Measurements from ENCODE around the gene CDC42EP1. TPM values are rescaled to one million over a fixed set of nuclear protein-coding genes. Genes with fewer than 3 reads are reported as not detected.

The CDC42EP1 gene
- total and polyA plus RNA-seq, 7 donors, result 14.6 to 64.1 (median 24.6) TPM

- peak in 1 of 4 donors; percentile 45 for TF ChIP-seq EP300 (IDR thresholded peaks at IDR 0.05)
- peak in 3 of 4 donors; percentile 15 to 75 (median 46) for TF ChIP-seq POLR2AphosphoS5 (IDR thresholded peaks at IDR 0.05)
- no peak for TF ChIP-seq CTCF (IDR thresholded peaks at IDR 0.05)
- Histone ChIP-seq H3K9me3 (no peaks in the 10 kb centered on the region), H3K4me1 (peaks cover 0 to 82% (median 74%) of the 10 kb centered on the region in 4 donors), H3K27ac (peak overlapping the region; percentile 94 to 99 (median 96)), H3K4me3 (peak overlapping the region in 1 of 4 donors; percentile 7), H3K27me3 (peaks cover 0 to 6% (median 0%) of the 10 kb centered on the region in 3 donors), H3K36me3 (peaks cover 0 to 20% (median 10%) of the 10 kb centered on the region in 4 donors)
- intact Hi-C loops (cut with DNase I), result no loop called here
- 19 to 57% methylated on average over 14 of the region's 14 CpGs for WGBS, 2 donors
- peak; percentile 94 for DNase-seq
These were observed 3.1 kb downstream of the CDC42EP1 start for GRCh38 chr22:37563153-37564081.

GRCh38 chr22:37564111-37564711, 3.9 kb downstream of the CDC42EP1 start:
- intact Hi-C loops (cut with DNase I), result no loop called here

GRCh38 chr22:37565830-37566229, 5.5 kb downstream of the CDC42EP1 start:
- intact Hi-C loops (cut with DNase I), result no loop called here
- peaks cover 0 to 20% (median 10%) of the 10 kb centered on the region in 4 donors for H3K36me3 ChIP-seq
- H3K27me3 ChIP-seq, result peaks cover 0 to 6% (median 0%) of the 10 kb centered on the region in 3 donors
- DNase-seq, result no peak
- H3K27ac ChIP-seq, result peak overlapping the region; percentile 46 to 99 (median 76)
- no peak for TF ChIP-seq EP300 (IDR thresholded peaks at IDR 0.05)
- no peak for TF ChIP-seq POLR2A (IDR thresholded peaks at IDR 0.05)
- TF ChIP-seq CTCF (IDR thresholded peaks at IDR 0.05), result no peak
- TF ChIP-seq POLR2AphosphoS5 (IDR thresholded peaks at IDR 0.05), result no peak
- H3K4me3 ChIP-seq, result no peak overlapping the region
- no peaks in the 10 kb centered on the region for H3K9me3 ChIP-seq
- 53 to 61% methylated on average over 17 of the region's 17 CpGs for WGBS, 2 donors
- peaks cover 0 to 83% (median 72%) of the 10 kb centered on the region in 4 donors for H3K4me1 ChIP-seq

More at GRCh38 chr22:37564111-37564711, 3.9 kb downstream of the CDC42EP1 start:
- Histone ChIP-seq H3K4me1 (peaks cover 0 to 90% (median 76%) of the 10 kb centered on the region in 4 donors), H3K27ac (peak overlapping the region; percentile 94 to 99 (median 96)), H3K36me3 (peaks cover 0 to 20% (median 10%) of the 10 kb centered on the region in 4 donors), H3K4me3 (no peak overlapping the region), H3K9me3 (no peaks in the 10 kb centered on the region), H3K27me3 (peaks cover 0 to 6% (median 0%) of the 10 kb centered on the region in 3 donors)
- no peak for DNase-seq
- 56 to 70% methylated on average over 7 of the region's 7 CpGs for WGBS, 2 donors
- TF ChIP-seq POLR2AphosphoS5 (IDR thresholded peaks at IDR 0.05), result peak in 1 of 4 donors; percentile 13
- TF ChIP-seq CTCF (IDR thresholded peaks at IDR 0.05), result no peak
- no peak for TF ChIP-seq POLR2A (IDR thresholded peaks at IDR 0.05)

- TF ChIP-seq POLR2AphosphoS5 (IDR thresholded peaks at IDR 0.05) (no peak), CTCF (IDR thresholded peaks at IDR 0.05) (no peak), POLR2A (IDR thresholded peaks at IDR 0.05) (no peak)
- H3K4me1 ChIP-seq, result peaks cover 0 to 77% (median 66%) of the 10 kb centered on the region in 4 donors
These were observed 6.1 kb downstream of the CDC42EP1 start for GRCh38 chr22:37566329-37566837.

More at GRCh38 chr22:37566329-37566837, 6.1 kb downstream of the CDC42EP1 start:
- peaks cover 0 to 2% (median 0%) of the 10 kb centered on the region in 3 donors for H3K27me3 ChIP-seq
- H3K9me3 ChIP-seq, result no peaks in the 10 kb centered on the region
- 42 to 76% methylated on average over 28 of the region's 28 CpGs for WGBS, 2 donors
- DNase-seq, result no peak
- intact Hi-C loops (cut with DNase I), result no loop called here
- H3K36me3 ChIP-seq, result peaks cover 0 to 20% (median 10%) of the 10 kb centered on the region in 4 donors
- peak overlapping the region; percentile 46 to 99 (median 76) for H3K27ac ChIP-seq
- H3K4me3 ChIP-seq, result no peak overlapping the region
